Activated naive CD8-positive, alpha-beta T cell treated with anti-CD3 and anti-CD28 coated beads, Interleukin-2, amount 50 U/mL, for 24 hours (primary cell): ENCODE data around the gene DGKI.

ENCODE experiments used
- ATAC-seq: fragments of 150-1000 bp; cut with Tn5 transposase; one replicate; pipeline ENCODE4 v1.10.0; 2021
- DNase-seq: peaks from one replicate; pipeline ENCODE4 v3.0.0; 2021
- H3K27ac Mint-ChIP-seq: one replicate; pipeline ENCODE4 v1.8.0; 2021; ENCODE audit warnings: mild to moderate bottlenecking, mixed read lengths
- H3K27me3 Mint-ChIP-seq: one replicate; pipeline ENCODE4 v1.8.0; 2021; ENCODE audit warnings: mixed read lengths
- H3K36me3 Mint-ChIP-seq: one replicate; pipeline ENCODE4 v1.8.0; 2021; ENCODE audit warnings: low read depth, mixed read lengths
- H3K4me1 Mint-ChIP-seq: one replicate; pipeline ENCODE4 v1.8.0; 2021; ENCODE audit warnings: mixed read lengths
- H3K4me3 Mint-ChIP-seq: one replicate; pipeline ENCODE4 v1.8.0; 2021; ENCODE audit warnings: mild to moderate bottlenecking, moderate library complexity, mixed read lengths
- H3K9me3 Mint-ChIP-seq: one replicate; pipeline ENCODE4 v1.8.0; 2021; ENCODE audit warnings: mixed read lengths

The DGKI gene

GRCh38 chr7:137480824-137481365 is 365.9 kb downstream of the DGKI start:
- DNase-seq, result no peak
- Mint-ChIP-seq H3K36me3 (no peaks in the 10 kb centered on the region), H3K27me3 (no peaks in the 10 kb centered on the region), H3K4me1 (no peaks in the 10 kb centered on the region), H3K4me3 (no peak overlapping the region), H3K27ac (no peak overlapping the region), H3K9me3 (peaks cover 4% of the 10 kb centered on the region)
- ATAC-seq, result no peak

- DNase-seq (no peak), ATAC-seq (no peak)
- H3K27me3 Mint-ChIP-seq, result no peaks in the 10 kb centered on the region
- H3K4me1 Mint-ChIP-seq, result no peaks in the 10 kb centered on the region
- H3K36me3 Mint-ChIP-seq, result no peaks in the 10 kb centered on the region
- H3K27ac Mint-ChIP-seq, result no peak overlapping the region
- no peak overlapping the region for H3K4me3 Mint-ChIP-seq
- peaks cover 4% of the 10 kb centered on the region for H3K9me3 Mint-ChIP-seq
Observed at GRCh38 chr7:137480401-137480800, 366.4 kb downstream of the DGKI start.

GRCh38 chr7:137476937-137477336 is 369.8 kb downstream of the DGKI start:
- Mint-ChIP-seq H3K9me3 (no peaks in the 10 kb centered on the region), H3K36me3 (no peaks in the 10 kb centered on the region), H3K27me3 (no peaks in the 10 kb centered on the region), H3K4me1 (no peaks in the 10 kb centered on the region), H3K27ac (no peak overlapping the region), H3K4me3 (no peak overlapping the region)
- ATAC-seq (no peak), DNase-seq (no peak)

DNA sequence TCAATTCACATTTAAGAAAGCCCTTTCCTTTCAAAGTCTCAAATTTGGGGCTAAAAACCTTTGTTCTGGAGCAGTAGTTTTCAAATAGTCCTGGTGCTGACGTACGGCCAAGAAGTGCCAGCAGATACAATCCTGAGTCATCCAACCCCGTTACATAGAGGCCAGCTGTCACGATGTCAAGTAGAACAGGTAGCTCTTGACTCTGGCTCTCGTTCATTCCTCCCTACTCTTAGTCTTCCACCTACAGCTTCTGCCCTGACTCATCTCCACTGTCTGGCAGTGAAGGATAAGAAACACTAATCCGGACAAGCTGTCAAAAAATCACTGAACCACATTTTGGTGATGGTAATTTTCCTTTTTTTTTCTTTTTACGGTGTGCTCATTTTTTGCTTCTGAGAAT is 370.8 kb downstream of the DGKI start:
- no peak overlapping the region for H3K27ac Mint-ChIP-seq
- H3K4me3 Mint-ChIP-seq, result no peak overlapping the region
- ATAC-seq, result no peak
- no peaks in the 10 kb centered on the region for H3K36me3 Mint-ChIP-seq
- no peaks in the 10 kb centered on the region for H3K27me3 Mint-ChIP-seq
- H3K4me1 Mint-ChIP-seq, result no peaks in the 10 kb centered on the region
- DNase-seq, result no peak
- H3K9me3 Mint-ChIP-seq, result no peaks in the 10 kb centered on the region

DNA sequence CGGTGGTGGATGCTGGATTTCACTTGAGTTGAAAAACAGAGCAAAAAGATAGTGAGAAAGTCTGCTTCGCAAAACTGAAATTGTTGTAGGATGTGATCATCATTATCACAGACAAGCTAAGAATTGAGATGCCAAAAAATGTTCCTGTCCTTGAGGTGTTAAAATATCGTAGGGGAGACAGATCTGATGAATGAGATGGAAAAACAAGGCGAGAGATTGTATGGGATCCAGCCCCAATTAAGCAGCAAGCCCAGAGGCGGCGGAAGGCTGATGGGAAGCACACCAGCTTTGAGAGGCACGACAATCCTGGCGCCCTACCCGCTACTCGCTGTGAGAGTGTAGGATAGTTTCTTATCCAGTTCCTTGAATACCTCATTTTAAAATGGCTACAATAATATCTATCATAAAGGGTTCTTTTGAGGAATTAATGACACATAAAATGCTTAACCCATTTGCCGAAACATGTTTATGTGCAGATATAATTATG is 372.2 kb downstream of the DGKI start:
- Mint-ChIP-seq H3K9me3 (no peaks in the 10 kb centered on the region), H3K4me3 (no peak overlapping the region), H3K4me1 (no peaks in the 10 kb centered on the region), H3K27ac (no peak overlapping the region), H3K27me3 (no peaks in the 10 kb centered on the region), H3K36me3 (no peaks in the 10 kb centered on the region)
- DNase-seq, result no peak
- ATAC-seq, result no peak

DNA sequence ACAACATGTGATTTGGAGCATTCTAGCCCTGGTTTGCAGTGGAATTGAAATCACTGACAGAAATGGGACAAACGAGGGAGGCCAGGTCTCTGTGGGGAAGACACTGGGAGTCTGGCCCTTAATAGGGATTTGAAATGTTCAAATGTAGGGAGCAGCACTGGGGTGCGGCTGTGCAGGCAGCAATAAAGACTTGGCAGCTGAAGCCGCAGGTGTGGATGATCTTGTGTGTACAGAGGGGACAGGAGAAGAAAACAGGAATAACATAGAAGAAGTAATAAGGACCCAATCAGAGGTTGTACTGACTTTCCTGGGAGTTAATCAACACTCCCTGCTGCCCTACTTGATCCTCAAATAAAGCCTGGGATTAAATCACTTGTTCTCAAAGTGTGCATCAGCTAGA is 375.6 kb downstream of the DGKI start:
- no peaks in the 10 kb centered on the region for H3K27me3 Mint-ChIP-seq
- ATAC-seq (no peak), DNase-seq (no peak)
- H3K4me1 Mint-ChIP-seq, result no peaks in the 10 kb centered on the region
- no peak overlapping the region for H3K27ac Mint-ChIP-seq
- no peaks in the 10 kb centered on the region for H3K9me3 Mint-ChIP-seq
- no peaks in the 10 kb centered on the region for H3K36me3 Mint-ChIP-seq
- no peak overlapping the region for H3K4me3 Mint-ChIP-seq

DNA sequence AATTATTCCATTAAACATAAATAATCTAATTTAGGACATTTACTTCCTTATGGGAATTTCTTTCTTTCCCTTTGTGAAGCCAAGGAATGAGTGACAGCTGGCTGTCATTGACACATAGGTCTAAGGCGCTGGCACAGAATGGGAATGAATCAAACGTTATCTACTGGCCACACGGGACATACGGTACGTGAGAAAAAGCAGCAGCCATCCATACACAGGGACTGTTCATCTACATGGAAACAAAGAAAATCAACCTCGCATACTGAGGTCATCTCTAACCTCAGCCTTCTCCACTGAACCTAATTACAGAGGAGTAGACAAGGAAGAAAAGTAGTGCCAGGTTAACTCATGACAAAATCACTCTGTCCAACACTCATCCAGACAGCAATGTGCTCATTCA is 376.9 kb downstream of the DGKI start:
- DNase-seq (no peak), ATAC-seq (no peak)
- Mint-ChIP-seq H3K36me3 (no peaks in the 10 kb centered on the region), H3K27ac (no peak overlapping the region), H3K27me3 (no peaks in the 10 kb centered on the region), H3K9me3 (no peaks in the 10 kb centered on the region), H3K4me1 (no peaks in the 10 kb centered on the region), H3K4me3 (no peak overlapping the region)

DNA sequence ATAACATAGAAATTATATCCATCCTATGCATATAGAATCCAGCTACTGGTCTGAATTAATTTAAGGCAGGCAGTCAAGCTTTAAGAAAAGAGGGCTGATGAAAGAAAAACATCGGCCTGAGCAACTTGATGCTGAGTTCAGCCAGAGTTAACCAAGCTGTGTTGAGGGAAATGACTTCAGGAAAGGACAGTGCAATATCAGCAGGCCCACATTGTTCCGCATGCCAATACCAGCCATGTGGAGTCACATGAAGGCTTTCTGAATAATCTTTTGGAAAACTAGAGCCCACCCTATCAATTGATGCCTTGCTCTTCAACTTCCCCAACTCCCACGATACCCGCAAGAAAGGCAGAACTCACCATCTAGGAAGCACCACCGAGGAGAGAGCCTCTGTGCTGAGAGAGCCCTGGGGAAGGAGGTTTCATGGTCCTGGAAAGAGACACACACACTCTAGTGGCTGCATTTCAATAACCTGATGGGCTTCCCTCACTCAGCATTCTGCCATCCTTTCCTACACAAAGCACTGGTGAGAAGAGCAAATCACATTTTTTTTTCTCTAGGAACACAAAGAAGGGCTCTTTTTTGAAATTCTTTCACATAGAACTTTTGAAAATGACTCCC is 377.5 kb downstream of the DGKI start:
- no peak for ATAC-seq
- no peak for DNase-seq
- Mint-ChIP-seq H3K36me3 (no peaks in the 10 kb centered on the region), H3K4me3 (no peak overlapping the region), H3K9me3 (no peaks in the 10 kb centered on the region), H3K4me1 (no peaks in the 10 kb centered on the region), H3K27me3 (no peaks in the 10 kb centered on the region), H3K27ac (no peak overlapping the region)

- no peak overlapping the region for H3K27ac Mint-ChIP-seq
- DNase-seq, result no peak
- H3K27me3 Mint-ChIP-seq, result peaks cover 5% of the 10 kb centered on the region
Observed at GRCh38 chr7:137462847-137463246, 383.9 kb downstream of the DGKI start.

DNA sequence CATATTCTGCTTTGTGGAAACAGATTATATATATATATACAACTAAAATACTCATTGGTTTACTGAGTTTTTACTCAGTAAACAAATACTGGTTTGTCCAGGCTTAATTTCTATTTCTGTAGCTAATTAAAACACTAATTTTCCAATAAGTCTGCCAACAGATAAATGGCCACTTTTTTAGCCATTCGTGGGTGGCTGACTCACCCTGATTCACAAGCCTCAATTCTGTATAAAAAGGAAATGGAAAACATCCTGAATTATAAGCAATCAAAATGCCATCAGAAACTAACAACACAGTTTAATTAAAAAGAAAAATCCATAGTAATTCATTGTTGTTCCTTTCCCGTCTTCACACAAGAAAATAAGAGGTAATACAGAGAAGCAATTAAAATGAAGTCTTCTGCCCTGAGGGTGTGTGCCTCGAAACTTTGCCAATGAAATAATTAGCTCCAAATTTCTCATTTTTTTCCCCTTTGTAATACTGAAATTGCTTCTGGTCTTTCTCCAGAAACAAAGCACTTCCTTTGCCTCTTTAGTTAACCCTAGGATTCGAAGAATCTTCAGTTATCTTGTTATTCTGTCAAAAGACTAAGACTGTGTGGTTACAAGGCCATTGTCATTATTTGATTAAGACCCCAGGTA is 384.6 kb downstream of the DGKI start:
- H3K27me3 Mint-ChIP-seq, result peaks cover 5% of the 10 kb centered on the region

More at GRCh38 chr7:137462847-137463246, 383.9 kb downstream of the DGKI start:
- Mint-ChIP-seq H3K4me1 (no peaks in the 10 kb centered on the region), H3K4me3 (no peak overlapping the region), H3K36me3 (no peaks in the 10 kb centered on the region), H3K9me3 (no peaks in the 10 kb centered on the region)
- no peak for ATAC-seq

GRCh38 chr7:137458399-137458798 is 388.4 kb downstream of the DGKI start:
- H3K4me3 Mint-ChIP-seq, result no peak overlapping the region
- no peak overlapping the region for H3K27ac Mint-ChIP-seq
- no peaks in the 10 kb centered on the region for H3K9me3 Mint-ChIP-seq
- H3K27me3 Mint-ChIP-seq, result peaks cover 5% of the 10 kb centered on the region
- H3K36me3 Mint-ChIP-seq, result no peaks in the 10 kb centered on the region
- no peak for ATAC-seq
- DNase-seq, result no peak
- H3K4me1 Mint-ChIP-seq, result no peaks in the 10 kb centered on the region

More for the DNA sequence above, 384.6 kb downstream of the DGKI start:
- Mint-ChIP-seq H3K36me3 (no peaks in the 10 kb centered on the region), H3K9me3 (no peaks in the 10 kb centered on the region), H3K4me3 (no peak overlapping the region), H3K4me1 (no peaks in the 10 kb centered on the region), H3K27ac (no peak overlapping the region)
- DNase-seq (no peak), ATAC-seq (no peak)

DNA sequence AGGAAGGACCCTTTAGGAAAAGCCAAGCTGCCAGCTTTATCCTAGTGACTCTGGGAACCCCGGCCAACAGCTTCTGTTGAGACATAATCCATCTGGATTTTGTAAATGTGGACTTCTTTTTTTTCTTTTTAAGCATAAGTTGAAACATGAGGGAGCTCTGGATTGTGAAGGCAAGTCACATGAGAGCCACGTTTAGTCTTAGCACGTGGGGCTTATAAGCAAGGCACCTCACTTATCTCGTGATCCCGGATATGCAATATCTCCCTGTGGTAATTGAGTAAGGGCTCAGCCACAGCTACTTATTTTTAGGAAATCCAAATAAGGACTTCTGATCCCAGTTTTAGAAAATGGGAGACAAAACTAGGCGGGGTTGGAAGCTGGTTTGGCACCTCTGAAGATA is 392.0 kb downstream of the DGKI start:
- no peaks in the 10 kb centered on the region for H3K4me1 Mint-ChIP-seq

DNA sequence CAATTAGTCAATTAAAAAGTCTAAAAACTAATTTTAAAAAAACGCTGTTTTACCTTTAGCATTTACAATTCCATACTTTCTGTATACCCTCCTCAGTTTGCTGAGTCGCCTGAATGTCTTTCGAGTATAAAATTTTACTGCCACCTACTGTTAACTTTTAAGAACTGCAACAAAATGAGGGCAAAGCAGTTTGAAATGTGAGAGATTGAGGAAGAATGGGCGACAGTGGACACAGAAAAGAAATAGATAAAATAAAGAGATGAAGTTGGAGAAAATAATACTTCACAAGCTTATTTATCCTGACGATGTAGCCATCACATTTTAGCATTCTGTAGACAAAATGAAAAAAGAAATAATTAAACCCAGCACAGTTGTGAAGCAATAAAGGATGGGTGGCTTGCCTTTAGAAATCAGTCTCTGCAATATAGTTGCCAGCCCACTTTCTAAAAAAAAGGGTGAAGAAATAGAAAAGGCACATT is 392.5 kb downstream of the DGKI start:
- ATAC-seq, result no peak
- Mint-ChIP-seq H3K27me3 (no peaks in the 10 kb centered on the region), H3K27ac (no peak overlapping the region), H3K4me1 (no peaks in the 10 kb centered on the region), H3K4me3 (no peak overlapping the region), H3K36me3 (no peaks in the 10 kb centered on the region), H3K9me3 (no peaks in the 10 kb centered on the region)
- no peak for DNase-seq

More for the DNA sequence above, 392.0 kb downstream of the DGKI start:
- DNase-seq (no peak), ATAC-seq (no peak)
- H3K27ac Mint-ChIP-seq, result no peak overlapping the region
- peaks cover 2% of the 10 kb centered on the region for H3K27me3 Mint-ChIP-seq
- H3K4me3 Mint-ChIP-seq, result no peak overlapping the region
- no peaks in the 10 kb centered on the region for H3K9me3 Mint-ChIP-seq
- H3K36me3 Mint-ChIP-seq, result no peaks in the 10 kb centered on the region

GRCh38 chr7:137453356-137453755 is 393.4 kb downstream of the DGKI start:
- H3K36me3 Mint-ChIP-seq, result no peaks in the 10 kb centered on the region
- no peaks in the 10 kb centered on the region for H3K27me3 Mint-ChIP-seq
- no peak overlapping the region for H3K27ac Mint-ChIP-seq
- no peak for DNase-seq
- H3K9me3 Mint-ChIP-seq, result no peaks in the 10 kb centered on the region
- H3K4me1 Mint-ChIP-seq, result no peaks in the 10 kb centered on the region
- no peak for ATAC-seq
- H3K4me3 Mint-ChIP-seq, result no peak overlapping the region

GRCh38 chr7:137449016-137449415 is 397.8 kb downstream of the DGKI start:
- Mint-ChIP-seq H3K4me3 (no peak overlapping the region), H3K36me3 (no peaks in the 10 kb centered on the region), H3K4me1 (no peaks in the 10 kb centered on the region), H3K27ac (no peak overlapping the region), H3K27me3 (peaks cover 3% of the 10 kb centered on the region), H3K9me3 (no peaks in the 10 kb centered on the region)
- DNase-seq (no peak), ATAC-seq (no peak)
